Omental fat pad (tissue), 4 donors: ENCODE measurements around the gene STAC2. TPM values are rescaled to one million over a fixed set of nuclear protein-coding genes. Genes with fewer than 3 reads are reported as not detected.
"Not testable (repeated sequence)": the region's sequence is repeated elsewhere in the genome, so short reads cannot be mapped to it uniquely, and the experiment has no call there.

Experiments
- ATAC-seq: fragments of 150-250 bp; one replicate; pipeline ENCODE4 v1.9.1; 2016; ENCODE audit warnings: mild to moderate bottlenecking, moderate library complexity; ENCODE audit not compliant: low FRiP score
- DNase-seq: peaks from one replicate; pipeline ENCODE4 v3.0.0-alpha.2; 2019; ENCODE audit warnings: low spot score
- CTCF ChIP-seq, 3 donors: fragments of 450-650 bp; IDR thresholded peaks; one replicate each; pipeline ENCODE4 v1.5.1; 2016 to 2017; ENCODE audit warnings: antibody characterized with exemption in 3 of 3, mild to moderate bottlenecking in 3 of 3, moderate library complexity in 2 of 3
- total RNA-seq, 4 donors: library from RNA; depleted of rRNA; stranded (reverse); fragments of >200 nt; gene quantifications; one replicate each; pipeline ENCODE4 v1.1.0, GENCODE V29; 2016

The STAC2 gene
- total RNA-seq, 4 donors from 2014 or later, result 0.56 to 0.60 TPM; not detected in 2

- TF ChIP-seq CTCF (IDR thresholded peaks at IDR 0.05), result no peak
- ATAC-seq, result no peak
- no peak for DNase-seq
Observed at GRCh38 chr17:39173526-39174274, 52.0 kb downstream of the STAC2 start.

- ATAC-seq (no peak), DNase-seq (no peak)
- no peak for TF ChIP-seq CTCF (IDR thresholded peaks at IDR 0.05)
Observed at GRCh38 chr17:39173080-39173479, 52.7 kb downstream of the STAC2 start.

- TF ChIP-seq CTCF (IDR thresholded peaks at IDR 0.05), result no peak
- DNase-seq (no peak), ATAC-seq (no peak)
Observed at GRCh38 chr17:39171933-39172332, 53.8 kb downstream of the STAC2 start.

- ATAC-seq, result no peak
- TF ChIP-seq CTCF (IDR thresholded peaks at IDR 0.05), result no peak
Observed at GRCh38 chr17:39170558-39170957, 55.2 kb downstream of the STAC2 start.

GRCh38 chr17:39170109-39170508 is 55.6 kb downstream of the STAC2 start:
- TF ChIP-seq CTCF (IDR thresholded peaks at IDR 0.05), result no peak
- ATAC-seq, result no peak

More at GRCh38 chr17:39170558-39170957, 55.2 kb downstream of the STAC2 start:
- DNase-seq, result no peak

GRCh38 chr17:39169518-39169917 is 56.2 kb downstream of the STAC2 start:
- DNase-seq, result no peak
- no peak for ATAC-seq
- TF ChIP-seq CTCF (IDR thresholded peaks at IDR 0.05), result no peak

More at GRCh38 chr17:39170109-39170508, 55.6 kb downstream of the STAC2 start:
- no peak for DNase-seq

- no peak for ATAC-seq
- no peak for TF ChIP-seq CTCF (IDR thresholded peaks at IDR 0.05)
- no peak for DNase-seq
Observed at GRCh38 chr17:39169101-39169500, 56.6 kb downstream of the STAC2 start.

- not testable (repeated sequence) for ATAC-seq, DNase-seq
Observed at GRCh38 chr17:39168503-39168902, 57.2 kb downstream of the STAC2 start.
